SK-N-SH treated with all-trans-retinoic acid at 6 μM for 48 hours (cell line): ENCODE data around the gene IPO5.

ENCODE experiments used
- ATAC-seq: fragments of 200-7000 bp; cut with Tn5 transposase; 3 replicates; pipeline ENCODE4 v1.9.1; 2020; ENCODE audit warnings: mild to moderate bottlenecking, moderate library complexity
- ARNTL ChIP-seq: fragments of 450-650 bp; formaldehyde crosslinking; IDR thresholded peaks from 2 replicates; pipeline ENCODE4 v1.5.0; 2020; ENCODE audit warnings: low read depth, mild to moderate bottlenecking, moderate library complexity, borderline replicate concordance
- BACH2 ChIP-seq: fragments of 250-450 bp; sonication (Bioruptor Pico); IDR thresholded peaks from 2 replicates; pipeline ENCODE4 v1.9.0; 2021; ENCODE audit warnings: mild to moderate bottlenecking, borderline replicate concordance
- CSDC2 ChIP-seq: fragments of 250-450 bp; sonication (Bioruptor Pico); IDR thresholded peaks from 2 replicates; pipeline ENCODE4 v1.5.0; 2020; ENCODE audit warnings: mild to moderate bottlenecking, moderate library complexity
- CSRNP3 ChIP-seq: fragments of 250-450 bp; sonication (Bioruptor Pico); IDR thresholded peaks from 2 replicates; pipeline ENCODE4 v1.5.1; 2021; ENCODE audit warnings: mild to moderate bottlenecking, moderate library complexity
- ESRRG ChIP-seq: fragments of 250-450 bp; sonication (Bioruptor Pico); IDR thresholded peaks from 2 replicates; pipeline ENCODE4 v1.6.1; 2021; ENCODE audit warnings: mild to moderate bottlenecking
- GLIS3 ChIP-seq: fragments of 250-450 bp; sonication (Bioruptor Pico); IDR thresholded peaks from 2 replicates; pipeline ENCODE4 v1.5.0; 2020; ENCODE audit warnings: mild to moderate bottlenecking, moderate library complexity
- ISL1 ChIP-seq: fragments of 250-450 bp; sonication (Bioruptor Pico); IDR thresholded peaks from 2 replicates; pipeline ENCODE4 v2.1.2; 2022; ENCODE audit warnings: mild to moderate bottlenecking, moderate library complexity
- PATZ1 ChIP-seq: fragments of 250-450 bp; sonication (Bioruptor Pico); IDR thresholded peaks from 2 replicates; pipeline ENCODE4 v1.8.0; 2020; ENCODE audit warnings: mild to moderate bottlenecking, moderate library complexity, borderline replicate concordance
- PPARA ChIP-seq: fragments of 250-450 bp; sonication (Bioruptor Pico); IDR thresholded peaks from 2 replicates; pipeline ENCODE4 v1.5.0; 2020; ENCODE audit warnings: mild to moderate bottlenecking, borderline replicate concordance
- RARB ChIP-seq: fragments of 250-450 bp; sonication (Bioruptor Pico); IDR thresholded peaks from 2 replicates; pipeline ENCODE4 v1.8.0; 2021; ENCODE audit warnings: mild to moderate bottlenecking, moderate library complexity
- SNAI2 ChIP-seq: fragments of 250-450 bp; sonication (Bioruptor Pico); IDR thresholded peaks from 2 replicates; pipeline ENCODE4 v1.5.0; 2020; ENCODE audit warnings: mild to moderate bottlenecking, moderate library complexity
- TCF4 ChIP-seq: fragments of 250-450 bp; sonication (Bioruptor Pico); IDR thresholded peaks from 2 replicates; pipeline ENCODE4 v1.8.0; 2021; ENCODE audit warnings: mild to moderate bottlenecking, moderate library complexity, borderline replicate concordance
- TOX ChIP-seq: fragments of 250-450 bp; sonication (Bioruptor Pico); IDR thresholded peaks from 2 replicates; pipeline ENCODE4 v1.8.0; 2021; ENCODE audit warnings: mild to moderate bottlenecking, moderate library complexity, borderline replicate concordance
- TSHZ2 ChIP-seq: fragments of 250-450 bp; sonication (Bioruptor Pico); IDR thresholded peaks from 2 replicates; pipeline ENCODE4 v1.5.0; 2020; ENCODE audit warnings: mild to moderate bottlenecking, moderate library complexity
- ZC3H10 ChIP-seq: fragments of 250-450 bp; sonication (Bioruptor Pico); IDR thresholded peaks from 2 replicates; pipeline ENCODE4 v1.5.1; 2021; ENCODE audit warnings: mild to moderate bottlenecking, moderate library complexity
- ZFP3 ChIP-seq: fragments of 250-450 bp; sonication (Bioruptor Pico); IDR thresholded peaks from 2 replicates; pipeline ENCODE4 v1.5.0; 2020; ENCODE audit warnings: mild to moderate bottlenecking, moderate library complexity
- ZFP30 ChIP-seq: fragments of 450-650 bp; formaldehyde crosslinking; IDR thresholded peaks from 2 replicates; pipeline ENCODE4 v1.5.0; 2022; ENCODE audit warnings: mild to moderate bottlenecking, moderate library complexity
- ZNF565 ChIP-seq: fragments of 450-650 bp; formaldehyde crosslinking; conservative IDR thresholded peaks from 2 replicates; pipeline ENCODE4 v1.5.0; 2020; ENCODE audit warnings: low read depth, mild to moderate bottlenecking, moderate library complexity
- ZNF70 ChIP-seq: fragments of 450-650 bp; formaldehyde crosslinking; IDR thresholded peaks from 2 replicates; pipeline ENCODE4 v1.5.0; 2020; ENCODE audit warnings: mild to moderate bottlenecking, moderate library complexity
- ZNF8 ChIP-seq: fragments of 450-650 bp; formaldehyde crosslinking; IDR thresholded peaks from 2 replicates; pipeline ENCODE4 v1.5.0; 2020; ENCODE audit warnings: mild to moderate bottlenecking, moderate library complexity
- TF ChIP-seq, protein P1 (sequence below): fragments of 250-450 bp; sonication (Bioruptor Pico); IDR thresholded peaks from 2 replicates; pipeline ENCODE4 v1.5.1; 2020; ENCODE audit warnings: low read depth, mild to moderate bottlenecking, moderate library complexity

IPO5 gene

GRCh38 chr13:98048265-98048664, 94.8 kb downstream of the IPO5 start:
- no peak for ATAC-seq
- no peak for TF ChIP-seq ZNF565
- no peak for TF ChIP-seq BACH2 (CRISPR knock-in tag)
- no peak for TF ChIP-seq CSRNP3
- no peak for TF ChIP-seq ESRRG
- TF ChIP-seq ZNF8: no peak
- TF ChIP-seq ZNF70 (CRISPR knock-in tag): no peak
- TF ChIP-seq PPARA: no peak
- no peak for TF ChIP-seq SNAI2 (CRISPR knock-in tag)

GRCh38 chr13:98050041-98050466, 96.6 kb downstream of the IPO5 start:
- ATAC-seq: no peak
- TF ChIP-seq PATZ1 (CRISPR knock-in tag): no peak
- no peak for TF ChIP-seq TCF4
- no peak for TF ChIP-seq ZNF565

GRCh38 chr13:98052412-98052811, 98.9 kb downstream of the IPO5 start:
- no peak for TF ChIP-seq TSHZ2 (CRISPR knock-in tag)
- TF ChIP-seq ARNTL (CRISPR knock-in tag): no peak
- no peak for TF ChIP-seq ISL1
- TF ChIP-seq ZFP3 (CRISPR knock-in tag): no peak
- no peak for TF ChIP-seq PATZ1 (CRISPR knock-in tag)
- no peak for TF ChIP-seq TOX (CRISPR knock-in tag)
- no peak for TF ChIP-seq ZC3H10
- TF ChIP-seq, protein P1, sequence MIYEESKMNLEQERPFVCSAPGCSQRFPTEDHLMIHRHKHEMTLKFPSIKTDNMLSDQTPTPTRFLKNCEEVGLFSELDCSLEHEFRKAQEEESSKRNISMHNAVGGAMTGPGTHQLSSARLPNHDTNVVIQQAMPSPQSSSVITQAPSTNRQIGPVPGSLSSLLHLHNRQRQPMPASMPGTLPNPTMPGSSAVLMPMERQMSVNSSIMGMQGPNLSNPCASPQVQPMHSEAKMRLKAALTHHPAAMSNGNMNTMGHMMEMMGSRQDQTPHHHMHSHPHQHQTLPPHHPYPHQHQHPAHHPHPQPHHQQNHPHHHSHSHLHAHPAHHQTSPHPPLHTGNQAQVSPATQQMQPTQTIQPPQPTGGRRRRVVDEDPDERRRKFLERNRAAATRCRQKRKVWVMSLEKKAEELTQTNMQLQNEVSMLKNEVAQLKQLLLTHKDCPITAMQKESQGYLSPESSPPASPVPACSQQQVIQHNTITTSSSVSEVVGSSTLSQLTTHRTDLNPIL (CRISPR knock-in tag): no peak
- TF ChIP-seq CSDC2: no peak
- no peak for TF ChIP-seq ESRRG
- TF ChIP-seq SNAI2 (CRISPR knock-in tag): no peak
- no peak for TF ChIP-seq ZNF8
- no peak for TF ChIP-seq ZFP30 (CRISPR knock-in tag)
- no peak for TF ChIP-seq TCF4
- TF ChIP-seq ZNF70 (CRISPR knock-in tag): no peak
- no peak for ATAC-seq

GRCh38 chr13:98054301-98054700, 100.8 kb downstream of the IPO5 start:
- no peak for ATAC-seq
- TF ChIP-seq PATZ1 (CRISPR knock-in tag) (no peak), CSDC2 (no peak), TSHZ2 (CRISPR knock-in tag) (no peak), PPARA (no peak), ZNF565 (no peak), BACH2 (CRISPR knock-in tag) (no peak), TOX (CRISPR knock-in tag) (no peak), ESRRG (no peak), RARB (CRISPR knock-in tag) (no peak), GLIS3 (CRISPR knock-in tag) (no peak), ARNTL (CRISPR knock-in tag) (no peak)
